H1 (cell line): ENCODE measurements around the gene CDK5. TPM values are rescaled to one million over a fixed set of nuclear protein-coding genes. Genes with fewer than 3 reads are reported as not detected.

Source experiments
- CREB1 ChIP-seq: IDR thresholded peaks from 2 replicates; pipeline ENCODE4 v1.6.1; 2012; ENCODE audit warnings: inconsistent platforms
- HDAC2 ChIP-seq, 2 experiments: fragments of 300-600 bp in 1 of 2; sonication (generic) in 1 of 2; IDR thresholded peaks; 2 replicates each; pipeline ENCODE4 v1.6.1; 2011 to 2012; ENCODE audit warnings: low read depth in 2 of 2, low read length in 2 of 2, mild to moderate bottlenecking in 2 of 2, moderate library complexity in 2 of 2, borderline replicate concordance in 1 of 2, inconsistent platforms in 1 of 2
- KDM1A ChIP-seq: fragments of 200-600, 300-600 bp; sonication (generic); IDR thresholded peaks from 2 replicates; pipeline ENCODE4 v1.7.1; 2016; ENCODE audit warnings: mild to moderate bottlenecking, low read length, borderline replicate concordance
- TBP ChIP-seq: IDR thresholded peaks from 2 replicates; pipeline ENCODE4 v1.6.1; 2011; ENCODE audit warnings: low read depth, low read length, improper control_type of control experiment
- polyA plus RNA-seq, 7 experiments: library from polyadenylated mRNA; depleted of rRNA in 3 of 7; stranded (reverse) in 5 of 7; unstranded in 2 of 7; fragments of >200 nt in 5 of 7; fragments of 200-250 nt in 2 of 7; gene quantifications; 1 replicate in 5 of 7; 2 replicates in 1 of 7; 4 replicates in 1 of 7; pipeline versions ENCODE4 v1.2.1 to v1.2.3, GENCODE V29; 2011 to 2013; ENCODE audit warnings: missing spikeins in 2 of 7, mixed read lengths in 2 of 7
- total RNA-seq: library from RNA; stranded (reverse); fragmentation: NEBNext Ultra II Directional; extraction: Animal tissue kit (Norgen Biotek cat#: 25700); gene quantifications from 2 replicates; pipeline ENCODE4 v1.2.1, GENCODE V29; 2021

CDK5 gene
- total and polyA plus RNA-seq, 2 of the 8 experiments (the other 6 are each of a cell fraction or from before 2014, with no cell fraction given): 22.8 to 37.2 TPM

- TF ChIP-seq CREB1 (no peak), TBP (no peak), HDAC2 (IDR thresholded peaks at IDR 0.05; ENCODE audit: borderline replicate concordance in 1 of 2, low read depth in 2 of 2, low read length in 2 of 2) (no peak), KDM1A (no peak)
These were observed 10.8 kb downstream of the CDK5 start (continued) for GRCh38 chr7:151046603-151047573.
